DOHH2 (cell line): ENCODE data around the gene ZSCAN30.

Experiments
- EZH2phosphoT487 ChIP-seq: fragments of 200-600 bp; sonication (generic); IDR thresholded peaks from 2 replicates; pipeline ENCODE4 v1.6.1; 2017; ENCODE audit warnings: borderline replicate concordance, mild to moderate bottlenecking, antibody characterized with exemption, low read length, moderate library complexity, mixed read lengths
- TF ChIP-seq, protein P1 (sequence below): fragments of 200-600 bp; sonication (generic); IDR thresholded peaks from one replicate; pipeline ENCODE4 v1.5.1; 2014; ENCODE audit warnings: antibody characterized with exemption, mild to moderate bottlenecking, low read depth, low read length; ENCODE audit not compliant: poor library complexity, severe bottlenecking

DNA sequence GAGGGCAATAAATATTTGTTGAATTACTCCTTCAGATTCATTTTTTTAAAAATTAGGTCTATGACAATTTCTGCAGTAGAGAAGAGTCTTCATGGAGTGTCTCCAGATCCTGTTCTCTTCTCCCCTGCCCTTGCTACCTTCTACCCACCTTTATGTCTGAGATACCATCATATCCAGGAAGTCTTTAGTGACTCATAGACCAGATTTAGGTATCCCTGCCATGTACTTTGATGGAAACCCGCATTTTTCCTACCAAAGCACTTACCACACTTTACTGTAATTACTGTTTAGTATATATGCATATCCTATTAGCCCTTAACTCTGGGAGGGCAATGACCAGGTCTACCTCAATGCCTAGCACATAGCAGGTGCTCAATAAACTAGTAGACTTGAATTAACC, 37.6 kb downstream of the ZSCAN30 start:
- TF ChIP-seq, protein P1, sequence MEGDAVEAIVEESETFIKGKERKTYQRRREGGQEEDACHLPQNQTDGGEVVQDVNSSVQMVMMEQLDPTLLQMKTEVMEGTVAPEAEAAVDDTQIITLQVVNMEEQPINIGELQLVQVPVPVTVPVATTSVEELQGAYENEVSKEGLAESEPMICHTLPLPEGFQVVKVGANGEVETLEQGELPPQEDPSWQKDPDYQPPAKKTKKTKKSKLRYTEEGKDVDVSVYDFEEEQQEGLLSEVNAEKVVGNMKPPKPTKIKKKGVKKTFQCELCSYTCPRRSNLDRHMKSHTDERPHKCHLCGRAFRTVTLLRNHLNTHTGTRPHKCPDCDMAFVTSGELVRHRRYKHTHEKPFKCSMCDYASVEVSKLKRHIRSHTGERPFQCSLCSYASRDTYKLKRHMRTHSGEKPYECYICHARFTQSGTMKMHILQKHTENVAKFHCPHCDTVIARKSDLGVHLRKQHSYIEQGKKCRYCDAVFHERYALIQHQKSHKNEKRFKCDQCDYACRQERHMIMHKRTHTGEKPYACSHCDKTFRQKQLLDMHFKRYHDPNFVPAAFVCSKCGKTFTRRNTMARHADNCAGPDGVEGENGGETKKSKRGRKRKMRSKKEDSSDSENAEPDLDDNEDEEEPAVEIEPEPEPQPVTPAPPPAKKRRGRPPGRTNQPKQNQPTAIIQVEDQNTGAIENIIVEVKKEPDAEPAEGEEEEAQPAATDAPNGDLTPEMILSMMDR, result no peak
- no peak for TF ChIP-seq EZH2phosphoT487
